Ishikawa (cell line): ENCODE data around the gene BBOF1.
A peak's percentile ranks its signal among the peaks of the same experiment; 100 is the strongest.

ENCODE experiments used
- CEBPB ChIP-seq: IDR thresholded peaks from 2 replicates; pipeline ENCODE4 v1.6.1; 2012
- CREB1 ChIP-seq: IDR thresholded peaks from 2 replicates; pipeline ENCODE4 v1.6.1; 2012; ENCODE audit warnings: low read depth
- EGR1 ChIP-seq: IDR thresholded peaks from 2 replicates; pipeline ENCODE4 v1.6.1; 2012
- EP300 ChIP-seq: IDR thresholded peaks from 2 replicates; pipeline ENCODE4 v1.6.1; 2012; ENCODE audit warnings: borderline replicate concordance
- FOXM1 ChIP-seq: IDR thresholded peaks from 2 replicates; pipeline ENCODE4 v1.6.1; 2012; ENCODE audit warnings: low read depth, borderline replicate concordance
- NFIC ChIP-seq: IDR thresholded peaks from 2 replicates; pipeline ENCODE4 v1.6.1; 2012
- RAD21 ChIP-seq: IDR thresholded peaks from 2 replicates; pipeline ENCODE4 v1.6.1; 2012; ENCODE audit warnings: low read depth
- TAF1 ChIP-seq: IDR thresholded peaks from 2 replicates; pipeline ENCODE4 v1.6.1; 2012; ENCODE audit warnings: low read depth, mild to moderate bottlenecking
- TCF12 ChIP-seq: IDR thresholded peaks from 2 replicates; pipeline ENCODE4 v1.6.1; 2012; ENCODE audit warnings: low read depth
- TEAD4 ChIP-seq: IDR thresholded peaks from 2 replicates; pipeline ENCODE4 v1.6.1; 2012
- USF1 ChIP-seq: IDR thresholded peaks from 2 replicates; pipeline ENCODE4 v1.6.1; 2012
- YY1 ChIP-seq: IDR thresholded peaks from 2 replicates; pipeline ENCODE4 v1.6.1; 2012; ENCODE audit warnings: low read depth
- ZBTB7A ChIP-seq: IDR thresholded peaks from 2 replicates; pipeline ENCODE4 v1.6.1; 2012; ENCODE audit warnings: low read depth
- TF ChIP-seq, protein P1 (sequence below): IDR thresholded peaks from 2 replicates; pipeline ENCODE4 v1.6.1; 2012; ENCODE audit warnings: low read depth, mild to moderate bottlenecking
- TF ChIP-seq, protein P2 (sequence below): IDR thresholded peaks from 2 replicates; pipeline ENCODE4 v1.6.1; 2012

BBOF1 gene

DNA sequence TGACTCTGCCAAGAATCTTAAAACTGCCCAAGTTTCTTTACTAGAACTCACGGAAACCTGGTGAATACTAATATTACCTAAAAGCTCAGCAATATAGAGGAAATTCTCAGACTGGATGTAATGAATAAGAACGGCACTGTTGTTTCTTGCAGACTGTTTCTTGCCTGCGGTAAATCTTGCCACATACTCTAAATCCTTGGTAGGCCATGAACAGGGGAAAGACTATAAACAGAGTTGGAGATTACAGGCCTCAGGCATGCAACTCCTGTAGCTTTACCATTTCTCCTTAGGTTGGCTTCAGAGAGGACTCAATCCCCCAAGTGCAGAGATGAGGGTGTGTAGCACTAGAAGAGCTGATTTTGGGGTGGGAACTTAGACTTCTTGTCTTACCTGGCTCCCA, 64.0 kb downstream of the BBOF1 start:
- TF ChIP-seq, protein P1, sequence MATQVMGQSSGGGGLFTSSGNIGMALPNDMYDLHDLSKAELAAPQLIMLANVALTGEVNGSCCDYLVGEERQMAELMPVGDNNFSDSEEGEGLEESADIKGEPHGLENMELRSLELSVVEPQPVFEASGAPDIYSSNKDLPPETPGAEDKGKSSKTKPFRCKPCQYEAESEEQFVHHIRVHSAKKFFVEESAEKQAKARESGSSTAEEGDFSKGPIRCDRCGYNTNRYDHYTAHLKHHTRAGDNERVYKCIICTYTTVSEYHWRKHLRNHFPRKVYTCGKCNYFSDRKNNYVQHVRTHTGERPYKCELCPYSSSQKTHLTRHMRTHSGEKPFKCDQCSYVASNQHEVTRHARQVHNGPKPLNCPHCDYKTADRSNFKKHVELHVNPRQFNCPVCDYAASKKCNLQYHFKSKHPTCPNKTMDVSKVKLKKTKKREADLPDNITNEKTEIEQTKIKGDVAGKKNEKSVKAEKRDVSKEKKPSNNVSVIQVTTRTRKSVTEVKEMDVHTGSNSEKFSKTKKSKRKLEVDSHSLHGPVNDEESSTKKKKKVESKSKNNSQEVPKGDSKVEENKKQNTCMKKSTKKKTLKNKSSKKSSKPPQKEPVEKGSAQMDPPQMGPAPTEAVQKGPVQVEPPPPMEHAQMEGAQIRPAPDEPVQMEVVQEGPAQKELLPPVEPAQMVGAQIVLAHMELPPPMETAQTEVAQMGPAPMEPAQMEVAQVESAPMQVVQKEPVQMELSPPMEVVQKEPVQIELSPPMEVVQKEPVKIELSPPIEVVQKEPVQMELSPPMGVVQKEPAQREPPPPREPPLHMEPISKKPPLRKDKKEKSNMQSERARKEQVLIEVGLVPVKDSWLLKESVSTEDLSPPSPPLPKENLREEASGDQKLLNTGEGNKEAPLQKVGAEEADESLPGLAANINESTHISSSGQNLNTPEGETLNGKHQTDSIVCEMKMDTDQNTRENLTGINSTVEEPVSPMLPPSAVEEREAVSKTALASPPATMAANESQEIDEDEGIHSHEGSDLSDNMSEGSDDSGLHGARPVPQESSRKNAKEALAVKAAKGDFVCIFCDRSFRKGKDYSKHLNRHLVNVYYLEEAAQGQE: no peak
- TF ChIP-seq ZBTB7A (no peak), YY1 (no peak), RAD21 (no peak), TCF12 (no peak), USF1 (no peak), CREB1 (no peak), EP300 (no peak), EGR1 (no peak)
- TF ChIP-seq, protein P2, sequence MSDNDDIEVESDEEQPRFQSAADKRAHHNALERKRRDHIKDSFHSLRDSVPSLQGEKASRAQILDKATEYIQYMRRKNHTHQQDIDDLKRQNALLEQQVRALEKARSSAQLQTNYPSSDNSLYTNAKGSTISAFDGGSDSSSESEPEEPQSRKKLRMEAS: no peak

- TF ChIP-seq TCF12 (no peak), EGR1 (no peak), CEBPB (no peak), CREB1 (no peak), NFIC (no peak), ZBTB7A (no peak), EP300 (no peak), RAD21 (no peak), TAF1 (no peak), USF1 (no peak), FOXM1 (no peak), YY1 (no peak), TEAD4 (no peak)
- TF ChIP-seq, protein P2: no peak
- TF ChIP-seq, protein P1: no peak
These were observed 64.7 kb downstream of the BBOF1 start for GRCh38 chr14:74083784-74084276.

DNA sequence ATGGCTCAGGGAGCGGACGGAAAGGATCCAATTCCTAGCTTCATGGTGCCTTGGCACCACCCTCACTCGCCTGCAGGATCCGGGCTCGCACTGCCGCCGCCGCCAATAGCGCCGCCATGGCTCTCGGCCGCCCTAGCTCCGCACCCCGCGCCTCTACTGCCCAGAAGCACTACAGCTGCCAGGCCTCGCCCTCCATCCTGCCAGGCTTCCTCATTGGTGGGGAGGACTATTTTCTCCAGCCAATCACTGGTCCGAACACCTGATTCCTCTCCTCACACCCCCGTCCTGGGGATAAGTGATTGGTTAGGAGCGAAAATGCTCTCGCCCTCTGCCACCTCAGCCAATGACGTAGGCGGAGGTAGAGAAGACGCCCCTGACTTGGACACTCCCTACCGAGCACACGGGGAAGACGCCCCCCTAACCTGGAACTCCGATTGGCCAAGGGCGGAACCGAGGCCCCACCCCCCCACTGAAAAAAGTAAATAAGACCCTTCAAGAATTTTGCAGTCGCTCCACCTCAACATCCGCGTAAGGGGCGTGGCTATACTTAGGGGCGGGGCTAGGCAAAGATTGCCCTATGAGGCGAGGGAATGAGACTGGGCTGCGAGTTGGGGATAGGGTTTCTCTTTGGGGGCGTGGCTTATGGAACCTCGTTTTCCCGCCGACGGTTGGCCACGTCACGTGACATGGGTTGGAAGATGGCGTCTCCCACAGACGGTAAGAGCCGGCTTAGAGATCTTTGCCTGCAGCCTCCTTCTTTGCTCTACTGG, 65.3 kb downstream of the BBOF1 start, which contains the start of the genes ALDH6A1 and LIN52:
ALDH6A1 (minus strand) TSS at position 177 of the 770 bp plus-strand sequence; CDS start at position 118, 59 bp downstream.
LIN52 (plus strand) TSS at position 680 of the 770 bp plus-strand sequence; CDS start at position 699, 19 bp downstream.
- TF ChIP-seq USF1 (peak; percentile 97), RAD21 (no peak), FOXM1 (no peak), TCF12 (peak; percentile 36; the same call in 1 of the 2 replicates), CEBPB (no peak), TAF1 (peak; percentile 92), ZBTB7A (no peak), EGR1 (no peak), NFIC (no peak), CREB1 (peak; percentile 83), YY1 (peak; percentile 96), TEAD4 (peak; percentile 3; the same call in 1 of the 2 replicates)
- TF ChIP-seq, protein P2: peak; percentile 71
- TF ChIP-seq, protein P1: no peak
